IMR-90 (cell line): Measurements from ENCODE around the gene FMNL3.

Experiments used
- CEBPB ChIP-seq: IDR thresholded peaks from 2 replicates; pipeline ENCODE4 v1.6.1; 2012; ENCODE audit warnings: low read depth, low read length, improper control_type of control experiment
- CHD1 ChIP-seq: IDR thresholded peaks from 2 replicates; pipeline ENCODE4 v1.6.1; 2012; ENCODE audit warnings: low read depth, low read length, improper control_type of control experiment
- FOS ChIP-seq: fragments of 150-350 bp; IDR thresholded peaks from 2 replicates; pipeline ENCODE4 v1.6.1; 2016; ENCODE audit warnings: low read depth, low read length
- MAFK ChIP-seq: IDR thresholded peaks from 2 replicates; pipeline ENCODE4 v1.6.1; 2012; ENCODE audit warnings: low read depth, low read length, improper control_type of control experiment
- MAZ ChIP-seq: IDR thresholded peaks from 2 replicates; pipeline ENCODE4 v1.6.1; 2012; ENCODE audit warnings: low read depth, mild to moderate bottlenecking, low read length, improper control_type of control experiment, moderate library complexity, borderline replicate concordance
- MXI1 ChIP-seq: IDR thresholded peaks from 2 replicates; pipeline ENCODE4 v1.6.1; 2012; ENCODE audit warnings: low read depth, mild to moderate bottlenecking, low read length, moderate library complexity, borderline replicate concordance
- NFE2L2 ChIP-seq: fragments of 150-350 bp; IDR thresholded peaks from 2 replicates; pipeline ENCODE4 v1.6.1; 2016; ENCODE audit warnings: low read depth, mild to moderate bottlenecking, low read length
- POLR2A ChIP-seq: IDR thresholded peaks from 2 replicates; pipeline ENCODE4 v1.6.1; 2012; ENCODE audit warnings: mild to moderate bottlenecking, low read depth, low read length
- RAD21 ChIP-seq: IDR thresholded peaks from 2 replicates; pipeline ENCODE4 v1.6.1; 2012; ENCODE audit warnings: low read length, improper control_type of control experiment
- RCOR1 ChIP-seq: IDR thresholded peaks from 2 replicates; pipeline ENCODE4 v1.6.1; 2012; ENCODE audit warnings: mild to moderate bottlenecking, low read length, improper control_type of control experiment; ENCODE audit not compliant: insufficient replicate concordance
- RFX5 ChIP-seq: IDR thresholded peaks from 2 replicates; pipeline ENCODE4 v1.8.0; 2012; ENCODE audit warnings: low read depth, mild to moderate bottlenecking, low read length, moderate library complexity
- SMC3 ChIP-seq: fragments of 150-350 bp; IDR thresholded peaks from 2 replicates; pipeline ENCODE4 v1.6.1; 2016; ENCODE audit warnings: low read depth, mild to moderate bottlenecking, antibody characterized with exemption, low read length, moderate library complexity
- TF ChIP-seq, protein P1 (sequence below): conservative IDR thresholded peaks from 2 replicates; pipeline ENCODE4 v1.5.1; 2012; ENCODE audit warnings: mild to moderate bottlenecking, low read depth, low read length, improper control_type of control experiment

DNA sequence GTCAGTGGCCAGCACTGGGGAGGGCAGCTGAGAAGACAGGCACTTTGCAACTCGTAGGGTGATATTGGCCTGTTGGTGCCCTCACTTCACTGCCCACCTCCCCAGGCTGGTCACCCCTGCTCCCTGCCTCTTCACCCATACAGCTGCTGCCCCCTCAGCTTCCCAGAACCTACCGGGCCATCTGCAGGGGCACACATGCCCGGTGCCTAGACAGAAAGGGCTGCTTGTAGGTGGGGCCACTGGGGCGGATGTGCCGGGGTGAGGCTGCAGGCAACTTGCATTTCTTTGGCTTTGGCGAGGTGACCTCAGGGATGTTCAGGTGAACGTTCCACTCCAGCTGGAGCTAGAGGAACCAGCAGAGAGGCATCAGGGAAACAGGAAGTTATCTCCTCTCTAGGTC is 118.9 kb downstream of the FMNL3 start:
- TF ChIP-seq, protein P1, sequence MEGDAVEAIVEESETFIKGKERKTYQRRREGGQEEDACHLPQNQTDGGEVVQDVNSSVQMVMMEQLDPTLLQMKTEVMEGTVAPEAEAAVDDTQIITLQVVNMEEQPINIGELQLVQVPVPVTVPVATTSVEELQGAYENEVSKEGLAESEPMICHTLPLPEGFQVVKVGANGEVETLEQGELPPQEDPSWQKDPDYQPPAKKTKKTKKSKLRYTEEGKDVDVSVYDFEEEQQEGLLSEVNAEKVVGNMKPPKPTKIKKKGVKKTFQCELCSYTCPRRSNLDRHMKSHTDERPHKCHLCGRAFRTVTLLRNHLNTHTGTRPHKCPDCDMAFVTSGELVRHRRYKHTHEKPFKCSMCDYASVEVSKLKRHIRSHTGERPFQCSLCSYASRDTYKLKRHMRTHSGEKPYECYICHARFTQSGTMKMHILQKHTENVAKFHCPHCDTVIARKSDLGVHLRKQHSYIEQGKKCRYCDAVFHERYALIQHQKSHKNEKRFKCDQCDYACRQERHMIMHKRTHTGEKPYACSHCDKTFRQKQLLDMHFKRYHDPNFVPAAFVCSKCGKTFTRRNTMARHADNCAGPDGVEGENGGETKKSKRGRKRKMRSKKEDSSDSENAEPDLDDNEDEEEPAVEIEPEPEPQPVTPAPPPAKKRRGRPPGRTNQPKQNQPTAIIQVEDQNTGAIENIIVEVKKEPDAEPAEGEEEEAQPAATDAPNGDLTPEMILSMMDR = no peak
- TF ChIP-seq SMC3 (no peak), POLR2A (no peak), CEBPB (no peak), MAZ (no peak), NFE2L2 (no peak), RAD21 (no peak), RCOR1 (no peak), MAFK (no peak), CHD1 (no peak), RFX5 (no peak), FOS (no peak), MXI1 (no peak)
